Suprapubic skin (tissue), 4 donors: ENCODE results near the gene PARP11. TPM values are rescaled to one million over a fixed set of nuclear protein-coding genes. Genes with fewer than 3 reads are reported as not detected.

Source experiments
- DNase-seq, 2 donors: peaks; one replicate each; pipeline ENCODE4 v3.0.0-alpha.2; 2019; ENCODE audit warnings: low spot score in 2 of 2
- H3K27ac ChIP-seq: fragments of 200-600 bp; sonication (generic); one replicate; pipeline ENCODE4 v1.5.1; 2019
- H3K27me3 ChIP-seq: fragments of 200-600 bp; sonication (generic); one replicate; pipeline ENCODE4 v1.5.1; 2019
- H3K36me3 ChIP-seq: fragments of 200-600 bp; sonication (generic); one replicate; pipeline ENCODE4 v1.5.1; 2019
- H3K4me1 ChIP-seq: fragments of 200-600 bp; sonication (generic); one replicate; pipeline ENCODE4 v1.5.1; 2019
- H3K4me3 ChIP-seq: fragments of 200-600 bp; sonication (generic); one replicate; pipeline ENCODE4 v1.5.1; 2019; ENCODE audit warnings: mild to moderate bottlenecking
- H3K9me3 ChIP-seq: fragments of 200-600 bp; sonication (generic); one replicate; pipeline ENCODE4 v1.5.1; 2019
- CTCF ChIP-seq, 2 donors: fragments of 200-600 bp in 1 of 2; fragments of 450-650 bp in 1 of 2; sonication (generic) in 1 of 2; IDR thresholded peaks; one replicate each; pipeline ENCODE4 v1.5.1; 2016 to 2019; ENCODE audit warnings: antibody characterized with exemption in 2 of 2, mild to moderate bottlenecking in 1 of 2, moderate library complexity in 1 of 2
- EP300 ChIP-seq: sonication (generic); formaldehyde crosslinking; IDR thresholded peaks from one replicate; pipeline ENCODE4 v1.6.1; 2017; ENCODE audit warnings: antibody characterized with exemption
- POLR2A ChIP-seq, 2 donors: fragments of 450-650 bp; IDR thresholded peaks; one replicate each; pipeline ENCODE4 v1.6.1; 2017; ENCODE audit warnings: antibody characterized with exemption in 2 of 2, mild to moderate bottlenecking in 2 of 2, moderate library complexity in 2 of 2
- POLR2AphosphoS5 ChIP-seq, 3 donors: sonication (generic); formaldehyde crosslinking; IDR thresholded peaks; one replicate each; pipeline ENCODE4 v1.6.1; 2017; ENCODE audit warnings: antibody characterized with exemption in 3 of 3
- WGBS: methylation state at CpG from one replicate; pipeline ENCODE4 v1.1.5; 2018; 5-methylcytosine and 5-hydroxymethylcytosine counted together
- total RNA-seq, 4 donors: library from RNA; depleted of rRNA; stranded (reverse); fragments of >200 nt; gene quantifications; one replicate each; pipeline ENCODE4 v1.1.0, GENCODE V29; 2016

Gene PARP11
- 1 to 10 TPM; 2.3 to 5.8 (median 3.6) TPM for total RNA-seq

GRCh38 chr12:3872800-3873636, at the start of gene PARP11:
TSS of gene PARP11 (minus strand) at chr12:3873399. CDS start at chr12:3873229, 170 bp downstream.
- TF ChIP-seq POLR2A (IDR thresholded peaks at IDR 0.05) (peak in 1 of 2 donors; percentile 10), POLR2AphosphoS5 (IDR thresholded peaks at IDR 0.05) (no peak)
- H3K27ac ChIP-seq, result peak within 1 kb of the TSS; percentile 92
- H3K4me1 ChIP-seq, result peaks cover 23% of the 10 kb centered on the region
- WGBS, result under 1% methylated on average over 55 of the region's 55 CpGs
- peak within 1 kb of the TSS; percentile 75 for H3K4me3 ChIP-seq
- peaks cover 5% of the 10 kb centered on the region for H3K27me3 ChIP-seq
- peak; percentile 98 to 99 for DNase-seq
- H3K9me3 ChIP-seq, result no peaks in the 10 kb centered on the region
- no peaks in the 10 kb centered on the region for H3K36me3 ChIP-seq

- Histone ChIP-seq H3K36me3 (no peaks in the 10 kb centered on the region), H3K4me1 (no peaks in the 10 kb centered on the region), H3K27ac (no peak overlapping the region), H3K9me3 (no peaks in the 10 kb centered on the region), H3K27me3 (peaks cover 42% of the 10 kb centered on the region), H3K4me3 (no peak overlapping the region)
- 90% methylated on average over 6 of the region's 6 CpGs for WGBS
- DNase-seq, result no peak
- TF ChIP-seq CTCF (IDR thresholded peaks at IDR 0.05) (no peak), EP300 (no peak), POLR2AphosphoS5 (IDR thresholded peaks at IDR 0.05) (no peak), POLR2A (IDR thresholded peaks at IDR 0.05) (no peak)
Observed at GRCh38 chr12:3922033-3922432, 48.8 kb upstream of the PARP11 start.

- TF ChIP-seq POLR2A (IDR thresholded peaks at IDR 0.05) (no peak), CTCF (IDR thresholded peaks at IDR 0.05) (no peak), POLR2AphosphoS5 (IDR thresholded peaks at IDR 0.05) (no peak), EP300 (no peak)
- Histone ChIP-seq H3K27ac (no peak overlapping the region), H3K4me1 (no peaks in the 10 kb centered on the region), H3K36me3 (no peaks in the 10 kb centered on the region), H3K4me3 (no peak overlapping the region), H3K27me3 (peaks cover 42% of the 10 kb centered on the region), H3K9me3 (no peaks in the 10 kb centered on the region)
- 81% methylated on average over 3 of the region's 3 CpGs for WGBS
- no peak for DNase-seq
Observed at GRCh38 chr12:3921526-3921925, 48.3 kb upstream of the PARP11 start.

- H3K4me1 ChIP-seq, result no peaks in the 10 kb centered on the region
- H3K4me3 ChIP-seq, result no peak overlapping the region
- no peaks in the 10 kb centered on the region for H3K36me3 ChIP-seq
- H3K27ac ChIP-seq, result no peak overlapping the region
- DNase-seq, result no peak
- no peaks in the 10 kb centered on the region for H3K9me3 ChIP-seq
- WGBS, result 74% methylated on average over 7 of the region's 7 CpGs
- no peak for TF ChIP-seq EP300
- TF ChIP-seq POLR2AphosphoS5 (IDR thresholded peaks at IDR 0.05), result no peak
- TF ChIP-seq CTCF (IDR thresholded peaks at IDR 0.05), result no peak
- TF ChIP-seq POLR2A (IDR thresholded peaks at IDR 0.05), result no peak
- peaks cover 42% of the 10 kb centered on the region for H3K27me3 ChIP-seq
Observed at GRCh38 chr12:3921151-3921471, 47.9 kb upstream of the PARP11 start.

- DNase-seq, result no peak
- Histone ChIP-seq H3K36me3 (no peaks in the 10 kb centered on the region), H3K9me3 (no peaks in the 10 kb centered on the region), H3K4me1 (no peaks in the 10 kb centered on the region), H3K27ac (no peak overlapping the region), H3K4me3 (no peak overlapping the region), H3K27me3 (peaks cover 39% of the 10 kb centered on the region)
- 64% methylated on average over 22 of the region's 22 CpGs for WGBS
- TF ChIP-seq POLR2A (IDR thresholded peaks at IDR 0.05) (no peak), POLR2AphosphoS5 (IDR thresholded peaks at IDR 0.05) (no peak), CTCF (IDR thresholded peaks at IDR 0.05) (no peak), EP300 (no peak)
Observed at GRCh38 chr12:3920351-3921150, 47.4 kb upstream of the PARP11 start.
